ENCODE results near the gene YWHAE.
"Not testable (repeated sequence)": the region's sequence is repeated elsewhere in the genome, so short reads cannot be mapped to it uniquely, and the experiment has no call there.

YWHAE gene

GRCh38 chr17:1325766-1326165 lies 74.3 kb downstream of the YWHAE start:
- no peak for DNase-seq (ENCODE audit: low read depth)

GRCh38 chr17:1324201-1324771 lies 75.7 kb downstream of the YWHAE start:
- no peak for DNase-seq (ENCODE audit: low read depth)

DNA sequence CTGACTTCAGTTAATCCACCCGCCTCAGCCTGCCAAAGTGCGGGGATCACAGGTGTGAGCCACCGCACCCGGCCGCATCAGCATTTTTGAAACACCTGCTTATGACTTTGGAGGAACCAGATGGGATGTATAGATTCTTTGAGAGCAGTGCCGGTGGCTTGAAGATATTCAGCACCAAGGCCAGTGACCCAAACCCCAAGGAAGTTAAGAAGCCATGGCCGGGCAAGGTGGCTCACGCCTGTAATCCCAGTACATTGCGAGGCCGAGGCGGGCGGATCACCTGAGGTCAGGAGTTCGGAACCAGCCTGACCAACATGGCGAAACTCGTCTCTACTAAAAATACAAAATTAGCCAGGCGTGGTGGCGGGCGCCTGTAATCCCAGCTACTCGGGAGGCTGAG lies 76.7 kb downstream of the YWHAE start:
- no peak for DNase-seq (ENCODE audit: low read depth)

DNA sequence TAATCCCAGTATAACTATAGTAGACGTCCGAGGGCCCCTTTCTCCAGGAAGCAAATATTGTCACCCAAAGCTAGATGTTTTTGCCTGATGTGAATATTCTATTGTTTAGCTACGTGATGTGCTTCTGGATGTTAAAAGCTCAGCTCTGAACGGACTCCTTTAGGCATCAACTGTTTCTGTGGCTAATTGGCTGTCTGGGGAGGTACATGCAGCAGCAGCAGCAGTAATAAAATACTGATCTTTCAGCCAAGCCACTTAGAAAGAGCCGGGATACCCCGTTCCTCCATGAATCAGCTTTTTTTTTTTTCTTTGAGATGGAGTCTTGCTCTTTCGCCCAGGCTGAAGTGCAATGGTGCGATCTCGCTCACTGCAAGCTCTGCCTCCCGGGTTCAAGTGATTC lies 77.5 kb downstream of the YWHAE start:
- no peak for DNase-seq (ENCODE audit: low read depth)

GRCh38 chr17:1322014-1322428 lies 78.0 kb downstream of the YWHAE start:
- no peak for DNase-seq (ENCODE audit: low read depth)

- no peak for DNase-seq (ENCODE audit: low read depth)
Observed at GRCh38 chr17:1315891-1316403, 84.1 kb downstream of the YWHAE start.

- DNase-seq (ENCODE audit: low read depth): no peak
Observed at GRCh38 chr17:1315409-1315808, 84.6 kb downstream of the YWHAE start.

GRCh38 chr17:1313270-1314005 lies 86.6 kb downstream of the YWHAE start:
- DNase-seq (ENCODE audit: low read depth): no peak

DNA sequence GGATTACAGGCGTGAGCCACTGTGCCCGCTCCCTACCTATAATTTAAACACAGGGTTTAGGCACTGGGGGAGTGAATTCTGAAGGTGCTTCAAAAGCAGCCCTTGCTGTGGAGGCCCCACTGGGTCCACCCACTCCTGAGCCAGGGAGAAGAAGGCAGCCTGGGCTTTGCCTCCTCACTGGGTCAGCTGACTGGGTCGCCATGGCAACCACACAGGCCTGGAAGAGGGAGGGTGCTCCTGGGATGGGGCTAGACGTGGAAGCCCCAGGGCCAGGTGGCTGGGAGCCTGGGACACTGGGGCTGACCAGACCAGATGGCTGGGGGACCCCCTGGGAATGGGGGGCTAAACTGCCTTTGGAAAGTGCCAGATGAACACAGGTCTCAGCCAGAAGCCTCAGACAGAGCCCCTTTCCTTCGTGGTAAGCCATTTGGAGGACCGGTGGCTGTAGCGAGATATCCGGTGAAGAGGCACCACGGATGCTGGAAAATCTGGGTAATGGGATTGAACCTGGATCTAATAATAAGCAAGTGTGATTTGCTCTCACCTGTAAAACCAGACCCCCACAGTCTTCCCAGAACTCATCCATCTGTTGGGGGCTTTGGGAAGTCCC lies 87.7 kb downstream of the YWHAE start:
- DNase-seq (ENCODE audit: low read depth): no peak

DNA sequence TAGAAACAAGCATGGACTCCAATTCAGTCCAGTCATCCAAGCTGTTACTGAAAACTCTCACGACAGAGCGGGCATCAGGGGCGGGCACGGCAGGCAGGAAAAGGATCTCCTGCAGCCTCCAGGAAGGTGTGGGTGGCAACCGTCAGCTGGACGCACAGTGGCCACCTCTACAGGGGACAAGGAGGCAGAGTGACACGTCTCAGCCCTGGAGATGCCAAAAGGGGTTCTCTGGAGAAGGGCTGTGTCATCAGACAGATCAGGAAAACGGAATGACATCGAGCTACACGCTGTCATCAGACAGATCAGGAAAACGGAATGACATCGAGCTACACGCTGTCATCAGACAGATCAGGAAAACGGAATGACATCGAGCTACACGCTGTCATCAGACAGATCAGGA lies 92.2 kb downstream of the YWHAE start:
- DNase-seq (ENCODE audit: low read depth): not testable (repeated sequence)

- no peak for DNase-seq (ENCODE audit: low read depth)
Observed at GRCh38 chr17:1304962-1305563, 95.0 kb downstream of the YWHAE start.

DNA sequence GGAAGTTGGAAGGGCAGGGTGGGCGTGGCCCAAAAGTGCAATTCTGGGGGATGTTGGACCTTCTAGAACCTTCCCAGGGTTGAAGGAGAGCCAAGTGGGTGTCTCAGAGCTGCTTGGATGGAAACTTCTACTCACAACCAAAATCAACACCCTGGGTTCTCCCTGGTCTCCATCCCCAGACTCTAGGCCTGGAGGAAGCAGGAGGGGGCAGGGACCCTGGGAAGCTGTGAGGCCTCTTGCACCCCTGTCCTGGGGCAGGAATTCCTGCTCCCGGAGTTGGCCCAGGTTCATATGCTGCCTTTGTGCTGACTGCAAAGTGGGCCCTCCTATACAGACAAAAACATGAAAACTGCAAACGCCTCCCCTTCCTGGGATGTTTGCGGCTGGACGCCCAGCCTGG lies 95.5 kb downstream of the YWHAE start:
- no peak for DNase-seq (ENCODE audit: low read depth)

- DNase-seq (ENCODE audit: low read depth): no peak
Observed at GRCh38 chr17:1302761-1303160, 97.3 kb downstream of the YWHAE start.

- DNase-seq (ENCODE audit: low read depth): no peak
Observed at GRCh38 chr17:1301546-1301945, 98.5 kb downstream of the YWHAE start.

GRCh38 chr17:1300371-1300905 lies 99.6 kb downstream of the YWHAE start:
- DNase-seq (ENCODE audit: low read depth): no peak

DNA sequence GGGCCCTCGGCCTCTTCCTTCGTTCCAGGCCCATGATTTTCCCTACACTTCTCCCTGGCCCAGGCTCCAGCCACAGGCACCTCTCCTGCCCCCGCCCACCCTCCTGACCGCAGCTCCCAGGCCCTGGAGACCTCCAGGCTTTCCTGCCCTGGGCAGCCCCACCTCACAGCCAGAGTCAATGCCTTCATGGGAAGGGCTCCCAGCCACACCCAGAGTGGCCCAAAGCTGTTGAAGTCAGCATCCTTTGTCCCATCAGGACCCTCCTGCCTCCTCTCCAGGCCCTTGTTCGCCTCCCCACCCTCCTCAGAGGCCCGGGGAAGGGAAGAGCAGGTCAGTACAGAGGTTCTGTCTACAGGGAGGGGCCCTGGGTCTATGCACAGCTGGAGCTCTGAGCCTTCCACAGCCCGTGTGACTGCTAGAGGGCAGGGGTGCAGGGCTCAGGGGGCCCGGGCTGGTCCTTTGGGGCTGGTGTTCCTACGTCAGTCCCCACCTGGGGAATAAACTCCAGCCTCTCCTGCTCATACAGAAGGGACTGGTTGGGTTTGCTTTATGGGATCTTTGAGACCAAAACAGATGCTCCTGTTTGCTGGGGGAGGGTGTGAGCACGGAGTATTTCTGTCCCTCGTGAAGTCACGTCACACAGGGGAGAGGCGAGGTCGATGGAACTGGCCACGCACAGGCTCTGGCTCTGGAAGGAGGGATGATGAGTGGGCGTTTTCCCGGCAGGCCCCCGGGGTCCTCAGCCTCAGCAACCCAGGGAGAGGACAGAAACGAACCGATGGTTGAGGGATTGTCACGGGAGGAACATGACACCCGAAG lies 100.3 kb downstream of the YWHAE start:
- no peak for DNase-seq (ENCODE audit: low read depth)

DNA sequence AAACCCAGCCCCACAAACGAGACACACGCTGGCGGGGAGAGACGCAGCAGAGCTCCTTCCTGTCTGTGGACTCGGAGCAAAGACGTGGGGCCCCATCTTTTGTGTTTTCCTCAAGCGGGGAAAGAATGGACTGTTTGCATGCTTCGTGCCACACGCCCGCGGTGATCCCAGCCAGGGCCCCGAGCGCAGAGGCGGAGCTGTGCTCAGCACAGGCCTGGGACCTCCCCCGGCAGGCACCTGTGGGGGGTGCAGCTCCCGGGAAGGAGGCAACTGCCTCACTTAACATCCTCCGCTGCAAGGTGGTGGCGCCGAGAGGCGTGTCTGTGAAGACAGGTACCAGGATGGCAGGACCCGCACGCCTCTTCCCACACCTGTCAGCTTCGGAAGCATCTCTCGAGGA lies 101.4 kb downstream of the YWHAE start:
- DNase-seq (ENCODE audit: low read depth): no peak

Data from ELR (cell line).